ENCODE data around the gene PPP2R5E.
"Not testable (repeated sequence)": the region's sequence is repeated elsewhere in the genome, so short reads cannot be mapped to it uniquely, and the experiment has no call there.

The PPP2R5E gene

DNA sequence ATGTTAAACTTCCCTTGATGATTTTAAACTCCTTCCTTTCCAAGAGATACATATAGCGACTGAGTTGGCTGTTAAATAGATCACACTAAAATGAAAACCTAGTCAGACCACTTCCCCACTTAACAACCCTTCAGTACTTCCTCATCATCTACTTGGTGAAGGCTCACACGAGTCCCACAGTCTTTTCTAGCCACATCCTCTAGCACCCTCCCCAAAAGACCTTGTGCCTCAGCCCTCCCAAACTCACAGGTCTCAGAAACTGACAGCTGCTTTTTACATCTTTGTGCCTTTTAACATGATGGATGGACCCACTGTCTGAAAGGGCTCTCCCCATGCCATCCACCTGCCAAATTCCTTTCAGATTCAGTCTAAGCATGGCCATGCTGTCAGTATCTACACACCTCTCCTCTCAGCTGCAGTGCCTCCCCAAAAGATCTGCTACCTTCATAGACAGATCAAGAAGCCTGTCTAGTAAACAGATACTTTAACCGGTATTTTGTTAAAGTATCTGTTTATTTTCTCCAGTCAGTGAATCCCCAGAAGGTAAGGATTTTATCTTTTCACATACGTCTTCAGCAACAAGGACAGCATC, 159.3 kb downstream of the PPP2R5E start:
- DNase-seq (ENCODE audit: low read depth, low spot score) = no peak

DNA sequence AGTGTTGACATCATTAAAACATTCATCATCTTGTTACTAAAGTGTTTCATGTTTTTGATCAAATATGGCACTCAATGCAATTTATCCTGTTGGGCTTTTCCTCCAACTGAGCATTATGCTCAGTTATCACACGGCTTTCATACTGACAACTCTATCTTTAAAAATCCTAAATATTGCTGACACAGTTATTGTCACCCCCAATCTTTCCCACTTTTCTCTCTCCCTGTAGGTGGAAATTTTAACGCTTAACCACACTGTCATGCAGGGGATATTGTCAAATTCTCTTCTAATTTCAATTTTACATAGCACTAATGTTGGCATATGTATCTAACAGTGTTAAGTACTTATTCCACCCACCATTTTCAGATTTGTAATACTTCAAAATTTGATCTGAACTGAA, 164.7 kb downstream of the PPP2R5E start:
- no peak for DNase-seq (ENCODE audit: low read depth, low spot score)

DNA sequence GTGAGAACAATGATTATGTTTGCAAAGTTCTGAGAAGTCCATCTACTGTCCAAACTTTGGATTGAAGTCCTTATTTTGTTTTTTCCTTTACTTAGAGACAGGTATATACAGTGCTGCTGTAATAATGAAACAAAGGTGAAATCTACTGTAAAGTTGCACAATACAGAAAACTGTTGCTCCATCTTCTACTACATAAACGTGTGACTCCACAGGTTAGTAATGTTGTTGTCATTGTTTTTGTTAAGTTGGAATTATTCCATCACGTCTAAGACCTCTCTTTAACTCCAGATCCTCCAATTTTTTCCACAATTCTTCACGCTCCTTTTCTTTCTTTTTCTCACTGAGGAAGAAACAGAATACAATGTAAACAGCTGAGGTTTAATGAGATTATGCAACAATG, 167.4 kb downstream of the PPP2R5E start:
- no peak for DNase-seq (ENCODE audit: low read depth, low spot score)

DNA sequence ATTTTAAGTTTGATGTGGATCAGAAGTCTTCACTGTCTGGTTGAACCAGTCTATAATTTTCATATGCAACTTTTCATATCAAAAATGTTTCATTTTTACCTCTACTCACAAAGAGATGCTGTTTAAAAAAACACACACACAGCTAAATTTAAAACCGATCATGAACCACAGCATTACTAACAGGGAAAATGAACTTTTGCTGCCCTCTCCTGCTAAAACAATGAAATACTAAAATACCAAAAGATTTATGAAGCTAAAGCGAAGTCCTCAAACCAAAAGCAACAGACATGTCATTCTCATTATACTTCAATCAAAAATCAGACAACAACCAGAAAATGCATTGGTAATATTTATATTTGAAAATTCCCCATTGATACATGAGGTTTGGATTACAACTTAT, 171.6 kb downstream of the PPP2R5E start:
- not testable (repeated sequence) for DNase-seq (ENCODE audit: low read depth, low spot score)

DNA sequence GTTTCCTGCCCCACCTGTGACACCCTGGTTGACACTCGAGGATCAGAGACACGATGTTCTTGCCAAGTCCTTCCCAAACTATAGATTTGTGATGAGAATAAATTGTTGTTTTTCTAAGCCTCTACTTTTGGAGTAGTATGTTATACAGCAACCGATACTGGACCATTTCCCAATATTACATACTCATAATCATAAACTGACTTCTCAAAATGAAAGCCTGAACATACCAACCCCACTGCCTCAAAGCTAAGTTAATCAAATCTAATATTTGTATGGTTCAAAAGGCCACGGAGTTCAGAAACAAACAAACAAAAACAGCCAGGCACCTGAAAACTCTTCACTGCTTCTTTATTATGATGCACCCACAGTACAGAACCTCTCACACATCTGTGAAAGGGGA, 172.1 kb downstream of the PPP2R5E start:
- DNase-seq (ENCODE audit: low read depth, low spot score) = no peak

GRCh38 chr14:63367742-63368364, 175.3 kb downstream of the PPP2R5E start:
- DNase-seq (ENCODE audit: low read depth, low spot score) = no peak

DNA sequence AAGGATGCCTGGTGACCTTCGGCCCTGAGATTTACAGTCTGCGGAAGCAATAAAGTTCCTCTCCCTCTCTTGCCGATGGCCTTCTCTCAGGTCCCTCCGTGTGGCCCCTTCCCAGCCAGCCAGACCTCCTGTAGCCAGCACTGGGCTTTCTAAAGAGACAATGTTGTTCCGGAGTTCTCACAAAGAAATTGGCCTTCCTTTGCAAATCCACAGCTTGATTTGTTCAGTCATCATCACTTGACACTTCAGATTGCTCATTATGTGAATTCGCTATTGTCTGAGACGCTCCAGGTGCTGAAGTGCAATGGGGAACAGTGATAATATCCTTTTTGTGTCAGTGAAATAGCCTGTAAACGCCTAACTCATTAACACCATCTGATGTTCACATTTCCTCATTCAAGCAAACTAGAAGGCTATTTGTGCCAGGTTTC, 180.8 kb downstream of the PPP2R5E start:
- DNase-seq (ENCODE audit: low read depth, low spot score) = no peak

GRCh38 chr14:63361790-63362189, 181.4 kb downstream of the PPP2R5E start:
- DNase-seq (ENCODE audit: low read depth, low spot score) = no peak

DNA sequence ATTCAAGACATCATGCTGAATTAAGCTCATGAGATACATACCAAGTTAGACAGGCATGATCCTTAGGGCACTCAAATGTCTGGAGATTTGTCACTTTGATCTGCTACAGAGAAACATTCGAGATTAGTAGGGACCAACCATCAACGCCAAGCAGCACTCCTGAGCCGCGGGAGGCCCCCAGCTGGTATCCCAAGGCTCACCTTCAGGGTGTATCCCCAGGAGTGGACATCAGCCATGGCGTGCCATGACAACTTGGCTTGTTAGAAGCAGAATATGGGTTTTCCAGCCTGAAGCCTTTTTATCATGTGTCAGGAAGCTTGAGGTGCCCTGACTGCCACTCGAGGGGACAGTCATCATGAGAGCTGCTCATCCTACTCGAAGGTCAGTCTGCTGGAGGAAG, 185.3 kb downstream of the PPP2R5E start:
- no peak for DNase-seq (ENCODE audit: low read depth, low spot score)

- DNase-seq (ENCODE audit: low read depth, low spot score) = no peak
Observed at GRCh38 chr14:63345826-63346225, 197.4 kb downstream of the PPP2R5E start.

DNA sequence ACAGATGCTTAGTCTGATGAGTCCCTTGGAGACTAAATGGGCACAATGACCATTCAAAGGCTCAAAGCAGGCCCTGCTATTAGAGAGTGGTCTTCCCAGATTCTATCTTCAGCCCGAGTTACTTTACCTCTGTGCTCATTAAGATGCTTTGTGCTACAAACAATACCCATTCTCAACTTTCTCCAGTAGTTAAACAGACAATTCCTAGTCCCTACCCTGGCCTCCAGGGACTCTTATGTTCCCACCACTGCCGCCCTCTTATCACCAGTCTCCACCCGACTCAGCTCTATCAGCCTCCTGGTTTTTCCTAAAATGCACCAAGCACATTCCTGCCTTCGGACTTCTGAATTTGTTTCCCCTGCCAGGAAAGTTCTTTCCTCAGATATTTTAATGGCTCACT, 198.8 kb downstream of the PPP2R5E start:
- no peak for DNase-seq (ENCODE audit: low read depth, low spot score)

DNA sequence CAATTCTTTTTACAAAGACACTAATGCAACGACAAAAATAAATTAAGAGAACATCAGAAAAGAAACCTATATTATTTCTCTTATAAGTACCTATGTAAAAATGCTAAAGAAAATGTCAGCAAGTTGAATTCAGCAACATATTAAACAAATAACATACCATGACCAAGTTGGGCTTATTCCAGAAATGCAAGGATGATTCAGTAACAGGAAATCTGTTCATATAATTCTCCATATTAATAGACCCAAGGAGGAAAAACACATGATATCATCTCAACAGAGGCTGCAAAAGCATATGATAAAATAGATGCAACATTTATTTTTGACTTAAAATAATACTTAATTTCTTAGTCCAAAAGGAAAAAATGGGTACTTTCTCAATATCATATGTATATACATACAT, 199.3 kb downstream of the PPP2R5E start:
- no peak for DNase-seq (ENCODE audit: low read depth, low spot score)

- no peak for DNase-seq (ENCODE audit: low read depth, low spot score)
Observed at GRCh38 chr14:63342371-63342770, 200.8 kb downstream of the PPP2R5E start.

- no peak for DNase-seq (ENCODE audit: low read depth, low spot score)
Observed at GRCh38 chr14:63328787-63329737, 214.1 kb downstream of the PPP2R5E start.

- DNase-seq (ENCODE audit: low read depth, low spot score) = no peak
Observed at GRCh38 chr14:63326840-63327239, 216.3 kb downstream of the PPP2R5E start.

DNA sequence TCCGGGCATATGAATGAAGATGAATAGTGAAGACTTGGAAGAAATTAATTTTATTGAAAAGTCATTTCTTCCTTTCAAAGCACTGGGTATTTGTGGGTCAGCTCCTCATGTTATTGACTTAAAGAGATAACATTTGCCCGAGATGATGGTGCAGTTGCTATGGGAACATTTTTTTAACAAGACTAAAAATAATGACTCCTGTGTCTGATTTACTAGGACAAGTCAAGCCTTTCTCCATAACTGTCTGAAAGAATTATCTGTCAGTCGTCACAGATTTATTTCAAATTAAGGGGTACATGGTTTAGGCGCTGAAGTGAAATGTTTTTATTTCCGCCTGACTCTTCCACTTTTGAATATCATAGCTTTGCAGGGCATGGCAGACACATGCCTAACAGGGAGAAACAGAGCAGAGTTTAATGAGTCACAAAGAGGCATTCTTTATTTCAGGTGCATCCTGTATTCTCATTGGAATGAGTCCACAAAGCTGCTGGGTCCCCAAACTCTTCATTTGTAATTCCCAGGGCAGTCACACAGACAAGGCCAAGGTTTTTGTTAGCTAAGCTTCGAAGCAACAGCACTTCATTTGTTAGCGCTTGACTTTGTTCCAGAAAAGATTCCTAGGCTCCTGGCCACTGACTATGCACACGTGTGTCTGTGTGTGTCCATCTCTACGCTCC, 220.1 kb downstream of the PPP2R5E start:
- DNase-seq (ENCODE audit: low read depth, low spot score) = no peak

DNA sequence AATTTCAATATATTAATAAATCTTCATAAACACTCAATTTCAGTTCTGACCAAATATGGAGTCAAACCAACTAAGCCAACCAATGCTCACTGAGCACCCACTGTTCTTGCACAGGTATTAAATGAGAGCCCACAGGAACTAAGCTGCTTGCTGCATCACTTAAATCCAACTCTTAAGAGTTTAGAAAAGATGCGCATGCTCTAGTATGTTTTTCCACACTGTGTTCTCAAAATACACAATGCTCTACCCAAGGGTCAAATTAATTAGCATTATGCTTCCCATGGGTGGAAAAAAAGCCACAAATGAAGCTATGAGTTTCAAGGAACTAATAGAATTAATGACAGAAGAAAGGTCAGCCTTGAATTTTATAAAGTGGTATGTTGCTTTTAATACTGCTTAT, 220.7 kb downstream of the PPP2R5E start:
- no peak for DNase-seq (ENCODE audit: low read depth, low spot score)
